Suprapubic skin (tissue), 4 donors: ENCODE data around the gene ERP29. TPM values are rescaled to one million over a fixed set of nuclear protein-coding genes. Genes with fewer than 3 reads are reported as not detected.

Source experiments
- DNase-seq, 2 donors: peaks; one replicate each; pipeline ENCODE4 v3.0.0-alpha.2; 2019; ENCODE audit warnings: low spot score in 2 of 2
- H3K27ac ChIP-seq: fragments of 200-600 bp; sonication (generic); one replicate; pipeline ENCODE4 v1.5.1; 2019
- H3K27me3 ChIP-seq: fragments of 200-600 bp; sonication (generic); one replicate; pipeline ENCODE4 v1.5.1; 2019
- H3K36me3 ChIP-seq: fragments of 200-600 bp; sonication (generic); one replicate; pipeline ENCODE4 v1.5.1; 2019
- H3K4me1 ChIP-seq: fragments of 200-600 bp; sonication (generic); one replicate; pipeline ENCODE4 v1.5.1; 2019
- H3K4me3 ChIP-seq: fragments of 200-600 bp; sonication (generic); one replicate; pipeline ENCODE4 v1.5.1; 2019; ENCODE audit warnings: mild to moderate bottlenecking
- H3K9me3 ChIP-seq: fragments of 200-600 bp; sonication (generic); one replicate; pipeline ENCODE4 v1.5.1; 2019
- EP300 ChIP-seq: sonication (generic); formaldehyde crosslinking; IDR thresholded peaks from one replicate; pipeline ENCODE4 v1.6.1; 2017; ENCODE audit warnings: antibody characterized with exemption
- POLR2A ChIP-seq, 2 donors: fragments of 450-650 bp; IDR thresholded peaks; one replicate each; pipeline ENCODE4 v1.6.1; 2017; ENCODE audit warnings: antibody characterized with exemption in 2 of 2, mild to moderate bottlenecking in 2 of 2, moderate library complexity in 2 of 2
- POLR2AphosphoS5 ChIP-seq, 3 donors: sonication (generic); formaldehyde crosslinking; IDR thresholded peaks; one replicate each; pipeline ENCODE4 v1.6.1; 2017; ENCODE audit warnings: antibody characterized with exemption in 3 of 3
- WGBS: methylation state at CpG from one replicate; pipeline ENCODE4 v1.1.5; 2018; 5-methylcytosine and 5-hydroxymethylcytosine counted together
- total RNA-seq, 4 donors: library from RNA; depleted of rRNA; stranded (reverse); fragments of >200 nt; gene quantifications; one replicate each; pipeline ENCODE4 v1.1.0, GENCODE V29; 2016
- TF ChIP-seq, protein P1 (sequence below), 2 donors: fragments of 200-600 bp in 1 of 2; fragments of 450-650 bp in 1 of 2; sonication (generic) in 1 of 2; IDR thresholded peaks; one replicate each; pipeline ENCODE4 v1.5.1; 2016 to 2019; ENCODE audit warnings: antibody characterized with exemption in 2 of 2, mild to moderate bottlenecking in 1 of 2, moderate library complexity in 1 of 2

ERP29 gene
- total RNA-seq, 4 donors from 2014 or later: 40.8 to 71.0 (median 52.5) TPM

- no peak for TF ChIP-seq POLR2AphosphoS5 (IDR thresholded peaks at IDR 0.05)
- no peaks in the 10 kb centered on the region for H3K36me3 ChIP-seq
These were observed 2.5 kb upstream of the ERP29 start for GRCh38 chr12:112010415-112011344.

GRCh38 chr12:112011685-112012084, 1.5 kb upstream of the ERP29 start:
- Histone ChIP-seq H3K27ac (peak overlapping the region; percentile 97), H3K36me3 (peaks cover 2% of the 10 kb centered on the region), H3K27me3 (no peaks in the 10 kb centered on the region), H3K9me3 (no peaks in the 10 kb centered on the region), H3K4me3 (peak overlapping the region; percentile 83), H3K4me1 (peaks cover 49% of the 10 kb centered on the region)
- no peak for DNase-seq
- TF ChIP-seq POLR2A (IDR thresholded peaks at IDR 0.05) (no peak), POLR2AphosphoS5 (IDR thresholded peaks at IDR 0.05) (no peak), EP300 (no peak)
- TF ChIP-seq, protein P1, sequence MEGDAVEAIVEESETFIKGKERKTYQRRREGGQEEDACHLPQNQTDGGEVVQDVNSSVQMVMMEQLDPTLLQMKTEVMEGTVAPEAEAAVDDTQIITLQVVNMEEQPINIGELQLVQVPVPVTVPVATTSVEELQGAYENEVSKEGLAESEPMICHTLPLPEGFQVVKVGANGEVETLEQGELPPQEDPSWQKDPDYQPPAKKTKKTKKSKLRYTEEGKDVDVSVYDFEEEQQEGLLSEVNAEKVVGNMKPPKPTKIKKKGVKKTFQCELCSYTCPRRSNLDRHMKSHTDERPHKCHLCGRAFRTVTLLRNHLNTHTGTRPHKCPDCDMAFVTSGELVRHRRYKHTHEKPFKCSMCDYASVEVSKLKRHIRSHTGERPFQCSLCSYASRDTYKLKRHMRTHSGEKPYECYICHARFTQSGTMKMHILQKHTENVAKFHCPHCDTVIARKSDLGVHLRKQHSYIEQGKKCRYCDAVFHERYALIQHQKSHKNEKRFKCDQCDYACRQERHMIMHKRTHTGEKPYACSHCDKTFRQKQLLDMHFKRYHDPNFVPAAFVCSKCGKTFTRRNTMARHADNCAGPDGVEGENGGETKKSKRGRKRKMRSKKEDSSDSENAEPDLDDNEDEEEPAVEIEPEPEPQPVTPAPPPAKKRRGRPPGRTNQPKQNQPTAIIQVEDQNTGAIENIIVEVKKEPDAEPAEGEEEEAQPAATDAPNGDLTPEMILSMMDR (IDR thresholded peaks at IDR 0.05): no peak
- WGBS: 73% methylated on average over 8 of the region's 8 CpGs

More at GRCh38 chr12:112010415-112011344, 2.5 kb upstream of the ERP29 start:
- no peak for DNase-seq
- H3K4me3 ChIP-seq: no peak overlapping the region
- H3K27ac ChIP-seq: no peak overlapping the region
- H3K9me3 ChIP-seq: no peaks in the 10 kb centered on the region
- H3K4me1 ChIP-seq: peaks cover 56% of the 10 kb centered on the region
- 89% methylated on average over 8 of the region's 8 CpGs for WGBS
- H3K27me3 ChIP-seq: no peaks in the 10 kb centered on the region

GRCh38 chr12:112013601-112014402, 576 bp downstream of the ERP29 start:
- WGBS: 3% methylated on average over 17 of the region's 54 CpGs
- Histone ChIP-seq H3K4me1 (peaks cover 50% of the 10 kb centered on the region), H3K4me3 (peak overlapping the region; percentile 83), H3K9me3 (no peaks in the 10 kb centered on the region), H3K27ac (peak overlapping the region; percentile 97), H3K36me3 (peaks cover 10% of the 10 kb centered on the region), H3K27me3 (no peaks in the 10 kb centered on the region)
- peak; percentile 77 to 84 for DNase-seq
- TF ChIP-seq POLR2AphosphoS5 (IDR thresholded peaks at IDR 0.05): no peak
- TF ChIP-seq, protein P1 (IDR thresholded peaks at IDR 0.05): peak in 1 of 2 donors; percentile 15

- peaks cover 24% of the 10 kb centered on the region for H3K36me3 ChIP-seq
- no peak for DNase-seq
- no peak for TF ChIP-seq EP300
- no peak for TF ChIP-seq POLR2A (IDR thresholded peaks at IDR 0.05)
- TF ChIP-seq, protein P1 (IDR thresholded peaks at IDR 0.05): no peak
- no peak for TF ChIP-seq POLR2AphosphoS5 (IDR thresholded peaks at IDR 0.05)
- H3K9me3 ChIP-seq: no peaks in the 10 kb centered on the region
- H3K4me3 ChIP-seq: no peak overlapping the region
- no peaks in the 10 kb centered on the region for H3K27me3 ChIP-seq
- H3K27ac ChIP-seq: no peak overlapping the region
- WGBS: 96% methylated on average over 6 of the region's 6 CpGs
- peaks cover 42% of the 10 kb centered on the region for H3K4me1 ChIP-seq
These were observed 2.7 kb downstream of the ERP29 start for GRCh38 chr12:112015938-112016337.

GRCh38 chr12:112017041-112017440, 3.8 kb downstream of the ERP29 start:
- Histone ChIP-seq H3K9me3 (no peaks in the 10 kb centered on the region), H3K27ac (no peak overlapping the region), H3K4me1 (peaks cover 31% of the 10 kb centered on the region), H3K36me3 (peaks cover 33% of the 10 kb centered on the region), H3K4me3 (no peak overlapping the region), H3K27me3 (no peaks in the 10 kb centered on the region)
- TF ChIP-seq EP300 (no peak), POLR2AphosphoS5 (IDR thresholded peaks at IDR 0.05) (no peak), POLR2A (IDR thresholded peaks at IDR 0.05) (no peak)
- TF ChIP-seq, protein P1 (IDR thresholded peaks at IDR 0.05): no peak
- no peak for DNase-seq
- 82% methylated on average over 1 of the region's 1 CpG for WGBS
